GM23338 (cell line): ENCODE data around the gene EXOC6B. TPM values are rescaled to one million over a fixed set of nuclear protein-coding genes. Genes with fewer than 3 reads are reported as not detected.

Experiments used
- ATAC-seq: fragments of 200-7000 bp; cut with Tn5 transposase; 3 replicates; pipeline ENCODE4 v1.9.1; 2020
- DNase-seq: peaks from one replicate; pipeline ENCODE4 v3.0.0-alpha.2; 2015; ENCODE audit warnings: low spot score
- H2AFZ ChIP-seq: fragments of 200-600 bp; sonication (generic); 2 replicates; pipeline ENCODE4 v1.8.0; 2016; ENCODE audit warnings: antibody characterized with exemption, mild to moderate bottlenecking, moderate library complexity
- H3F3A ChIP-seq: fragments of 200-600 bp; sonication (generic); replicated peaks from 2 replicates; pipeline ENCODE4 v1.8.0; 2017; ENCODE audit warnings: antibody characterized with exemption, mixed run types, low read depth
- H3K27ac ChIP-seq: fragments of 200-600 bp; sonication (generic); 2 replicates; pipeline ENCODE4 v1.6.1; 2016; ENCODE audit warnings: low read depth
- H3K27me3 ChIP-seq: fragments of 200-600 bp; sonication (generic); 2 replicates; pipeline ENCODE4 v1.8.0; 2016; ENCODE audit warnings: mild to moderate bottlenecking, mixed run types, moderate library complexity; ENCODE audit not compliant: insufficient read depth
- H3K36me3 ChIP-seq: fragments of 200-600 bp; sonication (generic); 2 replicates; pipeline ENCODE4 v1.8.0; 2016; ENCODE audit warnings: mild to moderate bottlenecking; ENCODE audit not compliant: insufficient read depth
- H3K4me1 ChIP-seq: fragments of 200-600 bp; sonication (generic); 2 replicates; pipeline ENCODE4 v1.8.0; 2016; ENCODE audit warnings: mild to moderate bottlenecking, moderate library complexity; ENCODE audit not compliant: insufficient read depth
- H3K4me2 ChIP-seq: fragments of 200-600 bp; sonication (generic); 2 replicates; pipeline ENCODE4 v1.7.1; 2017; ENCODE audit warnings: mixed run types
- H3K4me3 ChIP-seq: fragments of 200-600 bp; sonication (generic); 2 replicates; pipeline ENCODE4 v1.6.1; 2016; ENCODE audit warnings: mixed run types
- H3K79me2 ChIP-seq: fragments of 200-600 bp; sonication (generic); replicated peaks from 2 replicates; pipeline ENCODE4 v1.8.0; 2017; ENCODE audit warnings: mild to moderate bottlenecking; ENCODE audit not compliant: insufficient read depth
- H3K9me2 ChIP-seq: fragments of 200-600 bp; sonication (generic); 2 replicates; pipeline ENCODE4 v1.8.0; 2017; ENCODE audit not compliant: insufficient read depth
- H4K20me1 ChIP-seq: fragments of 200-600 bp; sonication (generic); replicated peaks from 2 replicates; pipeline ENCODE4 v1.8.0; 2017; ENCODE audit warnings: mild to moderate bottlenecking; ENCODE audit not compliant: insufficient read depth
- H3K27ac Mint-ChIP-seq: 2 replicates; pipeline ENCODE4 v1.8.0; 2020; ENCODE audit warnings: inconsistent platforms, mild to moderate bottlenecking, moderate library complexity, mixed read lengths
- H3K27me3 Mint-ChIP-seq: 3 replicates; pipeline ENCODE4 v1.8.0; 2022; ENCODE audit warnings: low read depth, mild to moderate bottlenecking, moderate library complexity, mixed read lengths, inconsistent platforms; ENCODE audit not compliant: insufficient read depth, poor library complexity
- H3K36me3 Mint-ChIP-seq: 3 replicates; pipeline ENCODE4 v1.8.0; 2021; ENCODE audit warnings: low read depth, mild to moderate bottlenecking, inconsistent platforms, moderate library complexity, mixed read lengths
- H3K4me1 Mint-ChIP-seq: 3 replicates; pipeline ENCODE4 v1.8.0; 2020; ENCODE audit warnings: mild to moderate bottlenecking, inconsistent platforms, mixed read lengths
- H3K4me3 Mint-ChIP-seq: 3 replicates; pipeline ENCODE4 v1.8.0; 2021; ENCODE audit warnings: moderate library complexity, mild to moderate bottlenecking, inconsistent platforms, mixed read lengths
- H3K9me3 Mint-ChIP-seq: 3 replicates; pipeline ENCODE4 v1.8.0; 2020; ENCODE audit warnings: moderate library complexity, mild to moderate bottlenecking, inconsistent platforms, mixed read lengths
- CREB1 ChIP-seq: fragments of 250-450 bp; sonication (Bioruptor Pico); IDR thresholded peaks from 2 replicates; pipeline ENCODE4 v1.5.0; 2020; ENCODE audit warnings: low read depth, mild to moderate bottlenecking, moderate library complexity
- EZH2 ChIP-seq: fragments of 200-600 bp; sonication (generic); IDR thresholded peaks from one replicate; pipeline ENCODE4 v1.8.0; 2017; ENCODE audit warnings: antibody characterized with exemption, mild to moderate bottlenecking, low read depth; ENCODE audit not compliant: unreplicated experiment
- JUNB ChIP-seq: IDR thresholded peaks from one replicate; pipeline ENCODE4 v1.6.1; 2016; ENCODE audit warnings: antibody characterized with exemption; ENCODE audit not compliant: unreplicated experiment
- NANOG ChIP-seq: IDR thresholded peaks from 2 replicates; pipeline ENCODE4 v1.6.1; 2016; ENCODE audit warnings: antibody characterized with exemption, borderline replicate concordance
- POLR2AphosphoS5 ChIP-seq: IDR thresholded peaks from 2 replicates; pipeline ENCODE4 v1.6.1; 2016; ENCODE audit warnings: antibody characterized with exemption, low read depth
- STAT1 ChIP-seq: IDR thresholded peaks from one replicate; pipeline ENCODE4 v1.6.1; 2016; ENCODE audit warnings: antibody characterized with exemption; ENCODE audit not compliant: unreplicated experiment
- ZNF331 ChIP-seq: fragments of 250-450 bp; sonication (Bioruptor Pico); IDR thresholded peaks from 2 replicates; pipeline ENCODE4 v1.5.0; 2020; ENCODE audit warnings: low read depth, mild to moderate bottlenecking, moderate library complexity
- ZNF462 ChIP-seq: fragments of 250-450 bp; sonication (Bioruptor Pico); IDR thresholded peaks from 2 replicates; pipeline ENCODE4 v1.5.0; 2020; ENCODE audit warnings: mild to moderate bottlenecking, moderate library complexity
- polyA plus RNA-seq: library from polyadenylated mRNA; unstranded; fragments of >200 nt; fragmentation: Nextera tagmentation; extraction: Ambion mirVana; gene quantifications from 2 replicates; pipeline ENCODE4 v1.2.1, GENCODE V29; 2016
- total RNA-seq: library from RNA; depleted of rRNA; stranded (reverse); fragments of >200 nt; shearing (Covaris generic); gene quantifications from 2 replicates; pipeline ENCODE4 v1.2.3, GENCODE V29; 2014
- TF ChIP-seq, protein P1 (sequence below): IDR thresholded peaks from one replicate; pipeline ENCODE4 v1.6.1; 2018; ENCODE audit warnings: antibody characterized with exemption; ENCODE audit not compliant: unreplicated experiment
- TF ChIP-seq, protein P2 (sequence below), 2 experiments: fragments of 200-600 bp in 1 of 2; sonication (generic) in 1 of 2; conservative IDR thresholded peaks; 2 replicates each; pipeline versions ENCODE4 v1.5.1 to v1.6.1; 2016 to 2017; ENCODE audit warnings: antibody characterized with exemption in 2 of 2, low read depth in 2 of 2, mild to moderate bottlenecking in 2 of 2, moderate library complexity in 1 of 2
- TF ChIP-seq, protein P3 (sequence below): IDR thresholded peaks from 2 replicates; pipeline ENCODE4 v1.6.1; 2016; ENCODE audit warnings: antibody characterized with exemption

The EXOC6B gene
- total and polyA plus RNA-seq, 2 experiments from 2014 or later, result 7.2 to 45.9 TPM

GRCh38 chr2:72561621-72562318, 264.1 kb downstream of the EXOC6B start (continued):
- TF ChIP-seq ZNF462 (CRISPR knock-in tag) (no peak), JUNB (no peak)

- Histone ChIP-seq H3K9me2 (no peaks in the 10 kb centered on the region), H4K20me1 (no peaks in the 10 kb centered on the region), H3K79me2 (no peaks in the 10 kb centered on the region), H3F3A (no peaks in the 10 kb centered on the region), H3K27ac (no peak overlapping the region), H3K27me3 (no peaks in the 10 kb centered on the region), H2AFZ (no peak overlapping the region), H3K4me3 (no peak overlapping the region), H3K36me3 (no peaks in the 10 kb centered on the region), H3K4me1 (0 out of 2 replicates have a peak, but pooled peaks cover 4% of the 10 kb centered on the region), H3K4me2 (no peak overlapping the region)
- Mint-ChIP-seq H3K27ac (no peak overlapping the region), H3K4me1 (peaks cover 3% of the 10 kb centered on the region; the same call in 2 of the 3 replicates), H3K36me3 (peaks cover 13% of the 10 kb centered on the region; the same call in 2 of the 3 replicates), H3K27me3 (no peaks in the 10 kb centered on the region), H3K4me3 (no peak overlapping the region), H3K9me3 (peaks cover 7% of the 10 kb centered on the region; the same call in 2 of the 3 replicates)
- ATAC-seq (no peak), DNase-seq (no peak)
- TF ChIP-seq, protein P1, sequence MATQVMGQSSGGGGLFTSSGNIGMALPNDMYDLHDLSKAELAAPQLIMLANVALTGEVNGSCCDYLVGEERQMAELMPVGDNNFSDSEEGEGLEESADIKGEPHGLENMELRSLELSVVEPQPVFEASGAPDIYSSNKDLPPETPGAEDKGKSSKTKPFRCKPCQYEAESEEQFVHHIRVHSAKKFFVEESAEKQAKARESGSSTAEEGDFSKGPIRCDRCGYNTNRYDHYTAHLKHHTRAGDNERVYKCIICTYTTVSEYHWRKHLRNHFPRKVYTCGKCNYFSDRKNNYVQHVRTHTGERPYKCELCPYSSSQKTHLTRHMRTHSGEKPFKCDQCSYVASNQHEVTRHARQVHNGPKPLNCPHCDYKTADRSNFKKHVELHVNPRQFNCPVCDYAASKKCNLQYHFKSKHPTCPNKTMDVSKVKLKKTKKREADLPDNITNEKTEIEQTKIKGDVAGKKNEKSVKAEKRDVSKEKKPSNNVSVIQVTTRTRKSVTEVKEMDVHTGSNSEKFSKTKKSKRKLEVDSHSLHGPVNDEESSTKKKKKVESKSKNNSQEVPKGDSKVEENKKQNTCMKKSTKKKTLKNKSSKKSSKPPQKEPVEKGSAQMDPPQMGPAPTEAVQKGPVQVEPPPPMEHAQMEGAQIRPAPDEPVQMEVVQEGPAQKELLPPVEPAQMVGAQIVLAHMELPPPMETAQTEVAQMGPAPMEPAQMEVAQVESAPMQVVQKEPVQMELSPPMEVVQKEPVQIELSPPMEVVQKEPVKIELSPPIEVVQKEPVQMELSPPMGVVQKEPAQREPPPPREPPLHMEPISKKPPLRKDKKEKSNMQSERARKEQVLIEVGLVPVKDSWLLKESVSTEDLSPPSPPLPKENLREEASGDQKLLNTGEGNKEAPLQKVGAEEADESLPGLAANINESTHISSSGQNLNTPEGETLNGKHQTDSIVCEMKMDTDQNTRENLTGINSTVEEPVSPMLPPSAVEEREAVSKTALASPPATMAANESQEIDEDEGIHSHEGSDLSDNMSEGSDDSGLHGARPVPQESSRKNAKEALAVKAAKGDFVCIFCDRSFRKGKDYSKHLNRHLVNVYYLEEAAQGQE, result no peak
- TF ChIP-seq NANOG, result no peak
- no peak for TF ChIP-seq POLR2AphosphoS5
- TF ChIP-seq, protein P2, sequence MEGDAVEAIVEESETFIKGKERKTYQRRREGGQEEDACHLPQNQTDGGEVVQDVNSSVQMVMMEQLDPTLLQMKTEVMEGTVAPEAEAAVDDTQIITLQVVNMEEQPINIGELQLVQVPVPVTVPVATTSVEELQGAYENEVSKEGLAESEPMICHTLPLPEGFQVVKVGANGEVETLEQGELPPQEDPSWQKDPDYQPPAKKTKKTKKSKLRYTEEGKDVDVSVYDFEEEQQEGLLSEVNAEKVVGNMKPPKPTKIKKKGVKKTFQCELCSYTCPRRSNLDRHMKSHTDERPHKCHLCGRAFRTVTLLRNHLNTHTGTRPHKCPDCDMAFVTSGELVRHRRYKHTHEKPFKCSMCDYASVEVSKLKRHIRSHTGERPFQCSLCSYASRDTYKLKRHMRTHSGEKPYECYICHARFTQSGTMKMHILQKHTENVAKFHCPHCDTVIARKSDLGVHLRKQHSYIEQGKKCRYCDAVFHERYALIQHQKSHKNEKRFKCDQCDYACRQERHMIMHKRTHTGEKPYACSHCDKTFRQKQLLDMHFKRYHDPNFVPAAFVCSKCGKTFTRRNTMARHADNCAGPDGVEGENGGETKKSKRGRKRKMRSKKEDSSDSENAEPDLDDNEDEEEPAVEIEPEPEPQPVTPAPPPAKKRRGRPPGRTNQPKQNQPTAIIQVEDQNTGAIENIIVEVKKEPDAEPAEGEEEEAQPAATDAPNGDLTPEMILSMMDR (conservative IDR thresholded peaks at IDR 0.05; ENCODE audit: low read depth in 2 of 2), result no peak
- no peak for TF ChIP-seq STAT1
- TF ChIP-seq, protein P3, sequence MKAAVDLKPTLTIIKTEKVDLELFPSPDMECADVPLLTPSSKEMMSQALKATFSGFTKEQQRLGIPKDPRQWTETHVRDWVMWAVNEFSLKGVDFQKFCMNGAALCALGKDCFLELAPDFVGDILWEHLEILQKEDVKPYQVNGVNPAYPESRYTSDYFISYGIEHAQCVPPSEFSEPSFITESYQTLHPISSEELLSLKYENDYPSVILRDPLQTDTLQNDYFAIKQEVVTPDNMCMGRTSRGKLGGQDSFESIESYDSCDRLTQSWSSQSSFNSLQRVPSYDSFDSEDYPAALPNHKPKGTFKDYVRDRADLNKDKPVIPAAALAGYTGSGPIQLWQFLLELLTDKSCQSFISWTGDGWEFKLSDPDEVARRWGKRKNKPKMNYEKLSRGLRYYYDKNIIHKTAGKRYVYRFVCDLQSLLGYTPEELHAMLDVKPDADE, result no peak
- TF ChIP-seq ZNF331 (CRISPR knock-in tag), result no peak
- no peak for TF ChIP-seq EZH2
- TF ChIP-seq CREB1 (CRISPR knock-in tag), result no peak
Measured at GRCh38 chr2:72555943-72556342, 269.9 kb downstream of the EXOC6B start.
